Peyer's patch (tissue), 4 donors: ENCODE results near the gene CD55.

ENCODE experiments used
- POLR2A ChIP-seq, 2 donors: fragments of 450-650 bp; IDR thresholded peaks; one replicate each; pipeline ENCODE4 v1.5.1; 2017; ENCODE audit warnings: antibody characterized with exemption in 2 of 2, mild to moderate bottlenecking in 2 of 2, moderate library complexity in 2 of 2
- TF ChIP-seq, protein P1 (sequence below), 6 experiments: fragments of 450-650 bp in 4 of 6; fragments of 200-600 bp in 2 of 6; sonication (generic) in 1 of 6; IDR thresholded peaks; one replicate each; pipeline ENCODE4 v1.5.1; 2017 to 2019; ENCODE audit warnings: antibody characterized with exemption in 6 of 6, mild to moderate bottlenecking in 3 of 6, moderate library complexity in 1 of 6

DNA sequence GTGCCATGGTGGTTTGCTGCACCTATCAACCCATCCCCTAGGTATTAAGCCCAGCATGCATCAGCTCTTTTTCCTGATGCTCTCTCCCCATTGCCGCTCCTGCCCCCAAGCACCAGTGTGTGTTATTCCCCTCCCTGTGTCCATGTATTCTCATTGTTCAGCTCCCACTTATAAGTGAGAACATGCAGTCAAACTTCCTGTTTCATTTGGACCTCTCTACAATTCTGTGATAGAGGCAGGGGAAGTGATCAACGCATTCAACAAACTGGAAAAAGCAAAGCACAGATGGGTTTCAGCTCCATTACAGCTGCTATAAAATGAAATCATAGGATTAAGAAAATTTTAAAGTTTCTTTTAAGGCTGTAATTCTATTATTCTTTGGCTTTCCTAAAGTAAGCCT is 23.3 kb upstream of the CD55 start:
- TF ChIP-seq POLR2A (IDR thresholded peaks at IDR 0.05), result no peak
- TF ChIP-seq, protein P1, sequence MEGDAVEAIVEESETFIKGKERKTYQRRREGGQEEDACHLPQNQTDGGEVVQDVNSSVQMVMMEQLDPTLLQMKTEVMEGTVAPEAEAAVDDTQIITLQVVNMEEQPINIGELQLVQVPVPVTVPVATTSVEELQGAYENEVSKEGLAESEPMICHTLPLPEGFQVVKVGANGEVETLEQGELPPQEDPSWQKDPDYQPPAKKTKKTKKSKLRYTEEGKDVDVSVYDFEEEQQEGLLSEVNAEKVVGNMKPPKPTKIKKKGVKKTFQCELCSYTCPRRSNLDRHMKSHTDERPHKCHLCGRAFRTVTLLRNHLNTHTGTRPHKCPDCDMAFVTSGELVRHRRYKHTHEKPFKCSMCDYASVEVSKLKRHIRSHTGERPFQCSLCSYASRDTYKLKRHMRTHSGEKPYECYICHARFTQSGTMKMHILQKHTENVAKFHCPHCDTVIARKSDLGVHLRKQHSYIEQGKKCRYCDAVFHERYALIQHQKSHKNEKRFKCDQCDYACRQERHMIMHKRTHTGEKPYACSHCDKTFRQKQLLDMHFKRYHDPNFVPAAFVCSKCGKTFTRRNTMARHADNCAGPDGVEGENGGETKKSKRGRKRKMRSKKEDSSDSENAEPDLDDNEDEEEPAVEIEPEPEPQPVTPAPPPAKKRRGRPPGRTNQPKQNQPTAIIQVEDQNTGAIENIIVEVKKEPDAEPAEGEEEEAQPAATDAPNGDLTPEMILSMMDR (IDR thresholded peaks at IDR 0.05), result no peak
